Left hindlimb (tissue), 1 donor: ENCODE measurements around the gene RBM18.

ENCODE experiments used
- DNase-seq: peaks from one replicate; pipeline ENCODE4 v3.0.0-alpha.2; 2018

The RBM18 gene

DNA sequence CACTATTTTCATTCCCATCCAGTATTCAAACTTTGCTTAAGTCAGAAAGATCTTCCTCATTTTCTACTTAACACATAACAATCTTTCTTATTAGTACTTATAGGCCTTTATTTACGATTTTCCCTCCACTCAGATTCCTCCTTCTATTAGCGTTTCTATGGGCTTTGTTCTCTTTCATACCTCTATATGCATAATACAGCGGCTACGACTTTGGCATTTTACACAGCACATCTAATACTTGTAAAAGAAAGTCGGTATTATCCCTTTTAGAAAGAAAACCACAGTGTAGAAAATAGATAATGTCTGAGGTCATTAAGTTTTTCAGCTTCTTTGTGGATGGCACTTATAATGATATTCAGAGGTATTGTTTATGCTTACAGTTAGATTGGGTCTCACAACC, 8.4 kb downstream of the RBM18 start:
- DNase-seq: no peak

GRCh38 chr9:122254761-122255160, 9.9 kb downstream of the RBM18 start:
- DNase-seq: no peak

GRCh38 chr9:122252796-122253195, 11.8 kb downstream of the RBM18 start:
- peak; percentile 34 for DNase-seq

DNA sequence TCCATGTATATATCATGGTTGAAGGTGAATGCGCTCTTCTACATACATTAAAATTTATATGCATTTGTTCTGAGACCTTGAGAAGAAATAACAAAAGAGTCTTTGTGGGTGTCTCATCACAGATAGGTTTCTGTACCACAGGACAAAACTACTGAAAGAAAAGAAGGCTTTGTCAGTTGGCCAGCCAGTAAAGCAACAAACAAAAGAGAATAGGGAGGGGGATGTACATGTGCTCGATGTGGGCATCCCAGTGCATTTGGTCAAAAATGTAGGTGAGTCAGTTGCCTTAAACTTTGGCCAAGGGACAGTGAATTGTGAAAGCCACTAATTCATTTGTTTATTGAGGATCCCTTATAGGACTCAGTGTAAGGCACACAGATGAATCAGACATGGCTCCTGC, 13.3 kb downstream of the RBM18 start:
- DNase-seq: no peak

- no peak for DNase-seq
Measured at GRCh38 chr9:122248448-122248865, 16.2 kb downstream of the RBM18 start.

DNA sequence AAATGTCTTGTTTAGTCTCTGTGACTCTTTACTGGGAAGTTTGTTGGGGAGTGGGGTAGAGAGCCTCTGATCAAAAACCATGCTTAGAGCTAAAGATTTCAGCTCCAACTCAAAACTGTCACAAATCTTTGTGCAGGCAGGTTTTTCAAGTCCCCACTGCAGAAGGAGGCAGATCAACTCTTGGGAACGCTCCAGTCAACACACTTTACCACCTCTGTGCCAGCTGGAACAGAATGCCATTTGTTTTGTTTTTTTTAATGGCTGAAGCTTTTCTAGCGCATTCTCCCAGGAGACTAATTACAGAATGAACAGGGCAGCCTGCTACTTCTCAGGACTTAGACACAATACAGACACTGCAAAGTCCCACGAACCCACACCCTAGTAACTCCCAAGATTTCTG, 18.0 kb downstream of the RBM18 start:
- DNase-seq: no peak

DNA sequence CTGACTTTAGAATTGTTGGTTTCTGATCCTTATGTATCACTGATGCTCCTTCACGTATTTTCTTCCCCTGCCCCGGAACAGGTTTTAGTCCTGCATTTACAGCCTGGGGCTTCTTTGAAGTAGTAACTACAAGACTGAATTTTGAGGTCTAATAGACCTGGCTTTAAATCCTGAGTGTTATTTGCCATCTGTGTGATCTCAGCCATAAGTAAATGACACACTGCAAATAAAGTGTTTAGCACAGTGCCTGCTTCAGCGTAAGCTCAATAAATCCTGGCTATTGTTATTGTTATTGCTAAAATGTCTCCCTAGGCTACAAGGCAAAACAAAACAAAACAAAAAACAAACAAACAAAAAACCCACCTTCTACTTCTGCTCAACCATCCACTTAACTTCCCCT, 20.3 kb downstream of the RBM18 start:
- no peak for DNase-seq

- DNase-seq: no peak
Measured at GRCh38 chr9:122239722-122240121, 24.9 kb downstream of the RBM18 start.

DNA sequence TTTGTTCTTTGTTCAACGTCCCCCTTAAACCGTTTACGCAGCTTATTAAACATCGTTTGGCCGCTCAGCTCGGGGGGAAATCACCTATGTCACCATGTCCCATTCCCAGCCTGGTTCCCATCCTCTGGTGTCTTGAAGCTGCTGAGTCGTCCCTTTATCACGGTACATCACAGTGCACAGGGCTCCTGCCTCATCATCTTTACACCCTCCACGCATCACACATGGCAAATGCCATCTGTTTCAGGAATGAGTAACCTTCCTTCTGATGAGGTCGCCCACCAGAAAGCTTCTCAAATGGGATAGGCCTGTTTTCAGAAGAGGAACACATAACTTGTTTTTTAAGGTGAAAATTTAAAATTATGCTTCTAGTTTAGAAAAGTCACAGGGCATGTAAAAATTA, 28.0 kb downstream of the RBM18 start:
- no peak for DNase-seq

DNA sequence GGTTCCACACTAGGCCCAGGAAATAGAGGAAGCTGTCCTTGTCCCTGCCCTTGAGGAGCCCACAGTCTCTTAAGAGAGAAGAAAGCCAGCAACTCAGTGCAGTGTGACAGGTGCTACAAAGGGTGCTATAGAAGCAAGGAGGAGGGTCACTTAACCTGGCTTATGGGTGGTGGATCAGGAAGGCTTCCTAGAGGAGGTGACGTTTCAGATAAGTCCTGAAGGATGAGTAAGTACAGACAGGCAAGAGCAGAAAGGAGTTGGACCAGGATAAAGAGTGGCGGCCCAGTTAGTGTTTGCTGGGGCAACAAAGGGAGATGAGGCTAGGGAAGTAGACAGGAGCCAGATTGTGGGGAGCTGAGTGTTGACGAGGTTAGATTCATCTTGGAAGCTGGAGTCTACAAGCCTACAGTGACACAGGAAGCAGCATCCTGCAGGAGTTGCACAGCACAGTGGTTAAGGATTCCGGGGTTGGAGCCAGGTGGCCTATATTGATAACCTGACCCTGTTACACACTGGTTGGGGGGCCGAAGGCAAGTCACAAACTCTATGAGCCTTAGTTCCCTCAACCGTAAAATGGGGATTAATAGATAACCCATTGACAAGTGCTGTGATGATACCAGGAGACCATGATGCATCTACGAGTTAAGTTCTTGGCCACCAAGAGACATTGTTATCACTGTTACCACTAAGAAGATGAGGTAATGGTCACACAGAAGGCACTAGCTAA, 30.5 kb downstream of the RBM18 start:
- DNase-seq: no peak

DNA sequence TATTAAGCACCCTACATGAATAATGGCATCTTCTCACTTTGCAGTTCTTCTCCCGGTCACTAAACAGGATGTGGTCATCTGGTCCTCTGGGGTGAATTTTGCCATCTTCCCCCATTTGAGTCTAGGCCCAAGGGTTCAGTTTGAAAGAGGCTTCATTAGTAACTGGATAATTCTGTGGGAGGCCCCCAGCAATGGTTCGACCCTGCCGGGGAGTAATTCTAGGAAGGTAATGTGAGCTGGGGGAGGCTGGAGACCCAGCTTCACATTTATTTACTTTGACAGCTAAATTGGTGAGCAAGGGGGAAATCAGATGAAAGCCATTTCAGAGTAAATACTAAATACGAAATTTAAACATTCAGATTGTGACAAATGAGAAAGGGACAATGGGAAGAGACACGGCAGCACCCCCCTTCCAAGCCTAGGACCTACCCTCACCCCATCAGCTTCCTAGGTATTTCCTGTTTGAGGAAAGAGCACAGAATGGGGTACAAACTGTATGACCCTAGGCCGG, 31.8 kb downstream of the RBM18 start:
- no peak for DNase-seq

GRCh38 chr9:122229485-122229837, 35.2 kb downstream of the RBM18 start:
- no peak for DNase-seq

- no peak for DNase-seq
Measured at GRCh38 chr9:122228568-122229484, 35.8 kb downstream of the RBM18 start, which contains the start of gene LHX6. Gene LHX6, minus strand, starts transcription at chr9:122228957. Its CDS starts 217 bp downstream, at chr9:122228740.

GRCh38 chr9:122228191-122228567, 36.5 kb downstream of the RBM18 start:
- no peak for DNase-seq

DNA sequence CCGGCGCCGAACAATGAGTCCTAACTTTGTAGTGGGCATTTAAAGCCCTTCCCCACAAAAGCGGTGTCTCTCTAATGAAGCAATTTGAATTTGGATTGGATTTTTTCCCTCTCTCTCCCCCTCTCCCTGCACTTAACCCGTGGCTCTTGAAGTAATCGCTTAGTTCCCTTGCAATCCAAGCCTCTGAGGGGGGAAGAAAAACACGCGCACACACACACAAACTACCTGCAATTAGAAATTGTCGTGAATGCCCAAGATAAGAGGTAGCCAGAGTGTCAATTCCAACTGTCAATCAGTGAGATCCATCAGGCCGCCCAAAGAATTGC, 37.1 kb downstream of the RBM18 start:
- no peak for DNase-seq

DNA sequence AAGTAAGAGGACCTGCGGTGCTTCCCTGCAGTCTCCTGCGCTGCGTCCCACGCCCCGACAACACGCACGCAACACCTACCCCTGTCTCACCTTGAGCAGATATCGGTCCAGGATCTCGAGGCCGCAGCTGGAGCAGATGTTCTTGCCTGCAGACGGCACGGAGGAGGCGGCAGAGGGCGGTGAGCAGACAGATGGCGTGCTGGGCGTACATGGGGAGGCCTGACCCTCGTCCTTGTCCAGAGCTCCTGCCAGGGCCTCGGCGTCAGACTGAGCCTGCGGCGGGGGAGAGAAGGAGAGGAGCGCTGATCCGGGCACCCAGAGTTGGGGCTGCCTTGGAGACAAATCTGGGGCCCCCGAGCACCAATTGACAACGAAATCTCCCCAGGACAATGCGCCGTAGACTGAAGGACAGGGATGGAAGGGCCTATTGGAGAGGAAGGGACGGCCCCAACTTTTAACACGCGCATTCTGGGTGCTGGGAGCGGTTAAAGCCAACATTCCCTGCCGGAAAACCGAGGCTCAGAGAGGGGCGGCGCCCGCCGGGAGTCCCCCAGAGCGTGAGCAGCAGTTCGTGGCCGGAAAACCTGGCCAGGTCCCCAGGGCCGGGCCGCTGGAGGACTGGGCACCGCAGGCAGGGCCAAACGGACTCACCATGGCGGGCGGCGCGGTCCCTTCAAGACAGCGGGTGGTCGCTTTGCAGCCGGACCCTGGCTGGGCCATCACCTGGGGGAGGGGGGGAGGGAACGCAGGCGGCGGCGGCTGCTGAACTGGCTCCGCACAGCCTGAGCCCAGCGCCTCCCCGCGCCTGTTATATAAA, 37.7 kb downstream of the RBM18 start:
- DNase-seq: no peak

DNA sequence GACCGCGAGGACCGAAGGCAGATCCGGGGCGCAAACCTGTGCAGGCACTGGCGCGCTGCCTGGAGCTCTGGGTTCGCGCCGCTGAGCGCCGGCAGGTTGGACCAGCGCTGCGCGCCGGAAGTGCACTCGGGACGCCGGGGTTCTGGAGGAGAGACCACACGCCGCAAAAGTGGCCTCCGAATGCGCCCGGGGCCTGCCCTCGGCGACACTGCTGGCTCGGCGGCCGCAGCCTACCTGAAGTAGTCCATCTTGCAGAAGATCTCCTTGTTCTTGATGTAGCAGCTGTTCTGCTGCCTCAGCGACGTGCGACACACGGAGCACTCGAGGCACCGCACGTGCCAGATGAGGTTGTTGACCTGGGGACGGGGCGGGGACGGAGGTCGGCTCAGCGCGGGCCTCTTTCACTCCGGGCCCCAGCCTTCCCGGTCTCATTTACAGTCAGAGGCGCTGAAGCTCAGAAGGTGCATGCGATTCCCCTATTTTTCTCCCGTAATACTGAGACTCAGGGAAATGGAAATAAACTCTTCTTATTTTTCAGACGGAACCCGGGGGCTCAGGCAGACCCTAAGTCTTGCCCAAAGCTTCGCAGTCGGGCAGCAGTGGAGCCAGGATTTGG, 38.4 kb downstream of the RBM18 start:
- no peak for DNase-seq

DNA sequence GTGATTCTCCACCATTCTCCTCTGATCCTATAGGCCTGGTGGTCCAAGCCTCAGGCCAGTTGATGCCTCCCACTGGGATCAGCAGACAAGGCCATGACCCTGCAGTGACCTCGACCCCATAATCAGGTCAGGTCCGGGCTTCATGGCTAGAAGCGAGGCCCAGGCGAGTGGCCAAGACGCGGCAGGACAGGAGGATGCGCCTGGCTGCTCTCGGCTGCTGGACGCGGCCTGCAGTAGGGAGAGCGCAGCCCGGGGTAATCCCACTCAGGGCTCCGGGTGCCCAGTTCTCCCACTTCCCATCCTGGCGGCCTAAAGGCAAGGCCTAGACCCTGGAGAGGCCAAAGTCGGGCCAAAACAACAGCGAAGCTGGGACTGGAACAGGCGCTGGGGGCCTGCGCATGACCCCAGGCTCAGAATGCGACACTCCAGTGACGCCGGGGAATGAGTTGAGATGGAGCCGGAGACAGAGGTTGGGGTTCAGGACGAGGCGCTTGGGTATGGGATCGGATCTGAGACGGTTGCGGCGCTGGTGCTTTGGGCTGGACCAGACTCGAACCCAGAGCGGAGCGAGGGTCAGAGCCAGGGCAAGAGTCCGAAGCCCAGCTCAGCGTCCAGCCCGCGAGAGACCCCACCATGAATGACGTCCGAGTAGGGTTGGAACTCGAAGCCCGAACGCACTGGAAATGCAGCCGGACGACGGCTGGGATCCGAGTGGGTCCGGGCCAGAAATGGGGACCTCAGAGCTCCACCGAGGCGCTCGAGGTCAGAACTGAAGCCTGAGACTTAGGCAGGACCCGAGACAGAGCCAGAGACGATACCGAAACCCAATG, 39.1 kb downstream of the RBM18 start:
- DNase-seq: no peak

- peak; percentile 26 for DNase-seq
Measured at GRCh38 chr9:122223435-122223834, 41.2 kb downstream of the RBM18 start.

DNA sequence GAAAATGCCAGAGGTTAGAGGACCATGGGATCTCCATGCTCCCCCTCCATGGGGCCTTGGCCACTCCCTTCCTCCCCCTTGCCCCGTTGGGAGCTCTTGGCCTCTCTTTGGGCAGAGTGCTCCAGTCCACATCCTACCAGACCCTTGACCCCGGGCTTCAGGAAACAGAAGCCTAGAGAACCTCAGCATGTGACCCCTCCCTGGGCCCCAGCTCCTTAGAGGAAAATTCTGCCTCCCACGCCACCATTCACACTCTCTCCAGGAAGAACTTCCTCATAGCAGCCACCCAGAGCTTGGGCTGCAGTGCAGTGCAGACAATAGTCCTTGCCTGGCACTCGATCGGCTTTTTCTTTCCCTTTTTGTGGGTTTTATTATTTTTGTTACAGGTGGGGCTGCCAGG, 41.8 kb downstream of the RBM18 start:
- DNase-seq: peak; percentile 15

- peak; percentile 42 for DNase-seq
Measured at GRCh38 chr9:122221183-122221811, 43.3 kb downstream of the RBM18 start.
